Measurements from ENCODE around the gene ATN1. TPM values are rescaled to one million over a fixed set of nuclear protein-coding genes. Genes with fewer than 3 reads are reported as not detected.

The ATN1 gene
- total RNA-seq, 6 experiments from 2014 or later: 9.2 to 24.1 (median 16.8) TPM

GRCh38 chr12:6957151-6957701, 29.5 kb downstream of the ATN1 start:
- Histone ChIP-seq H3K4me1 (peaks cover 0 to 9% (median 5%) of the 10 kb centered on the region in 4 donors), H3K27me3 (no peaks in the 10 kb centered on the region), H3K27ac (no peak overlapping the region), H3K4me3 (no peak overlapping the region), H3K9me3 (no peaks in the 10 kb centered on the region), H3K36me3 (no peaks in the 10 kb centered on the region)
- ATAC-seq (no peak), DNase-seq (no peak)
- TF ChIP-seq CTCF (IDR thresholded peaks at IDR 0.05): no peak
- no peak for TF ChIP-seq POLR2A (IDR thresholded peaks at IDR 0.05)
- WGBS (ENCODE audit: insufficient coverage, low coverage, low lambda C conversion rate, missing lambda C conversion rate): 78% methylated on average over 10 of the region's 20 CpGs
- intact Hi-C loops (cut with DNase I): loop anchor here in 1 of 2 donors (10.0 kb wide), 1 partner anchor 138 kb away; the partner anchor contains the start of gene C1R

- Histone ChIP-seq H3K27ac (peak overlapping the region in 2 of 3 donors; percentile 43 to 63), H3K9me3 (no peaks in the 10 kb centered on the region), H3K4me1 (peaks cover 0 to 11% (median 7%) of the 10 kb centered on the region in 4 donors), H3K36me3 (no peaks in the 10 kb centered on the region), H3K4me3 (no peak overlapping the region), H3K27me3 (no peaks in the 10 kb centered on the region)
- WGBS (ENCODE audit: insufficient coverage, low coverage, low lambda C conversion rate, missing lambda C conversion rate): 37% methylated on average over 3 of the region's 28 CpGs
- DNase-seq (peak in 1 of 3 donors; percentile 51), ATAC-seq (no peak)
- intact Hi-C loops (cut with DNase I): loop anchor here in 1 of 2 donors (10.0 kb wide), 1 partner anchor 137 kb away; the partner anchor contains the start of gene C1R
- no peak for TF ChIP-seq POLR2A (IDR thresholded peaks at IDR 0.05)
- TF ChIP-seq CTCF (IDR thresholded peaks at IDR 0.05): no peak
Observed at GRCh38 chr12:6957741-6958608, 30.2 kb downstream of the ATN1 start.

- intact Hi-C loops (cut with DNase I): loop anchor here in 1 of 2 donors (10.0 kb wide), 1 partner anchor 136 kb away; the partner anchor contains the start of gene C1R
Observed at GRCh38 chr12:6958609-6959057, 30.9 kb downstream of the ATN1 start.

More at GRCh38 chr12:6958609-6959057, 30.9 kb downstream of the ATN1 start:
- no peaks in the 10 kb centered on the region for H3K36me3 ChIP-seq
- no peaks in the 10 kb centered on the region for H3K9me3 ChIP-seq
- WGBS (ENCODE audit: insufficient coverage, low coverage, low lambda C conversion rate, missing lambda C conversion rate): 51% methylated on average over 7 of the region's 10 CpGs
- H3K27ac ChIP-seq: peak overlapping the region in 2 of 3 donors; percentile 43 to 63
- no peaks in the 10 kb centered on the region for H3K27me3 ChIP-seq
- ATAC-seq: no peak
- no peak for TF ChIP-seq POLR2A (IDR thresholded peaks at IDR 0.05)
- no peak for TF ChIP-seq CTCF (IDR thresholded peaks at IDR 0.05)
- no peak overlapping the region for H3K4me3 ChIP-seq
- peaks cover 0 to 11% (median 7%) of the 10 kb centered on the region in 4 donors for H3K4me1 ChIP-seq
- peak in 1 of 3 donors; percentile 44 for DNase-seq
